ENCODE measurements around the gene XXYLT1.
A peak's percentile ranks its signal among the peaks of the same experiment; 100 is the strongest.
"Not testable (repeated sequence)": the region's sequence is repeated elsewhere in the genome, so short reads cannot be mapped to it uniquely, and the experiment has no call there.

XXYLT1 gene

GRCh38 chr3:195218331-195218730 lies 52.6 kb downstream of the XXYLT1 start:
- H3K4me1 Mint-ChIP-seq, H3K4me3 Mint-ChIP-seq, ATAC-seq, H3K27ac Mint-ChIP-seq, DNase-seq, H3K9me3 Mint-ChIP-seq, H3K27me3 Mint-ChIP-seq: not testable (repeated sequence)
- H3K36me3 Mint-ChIP-seq (ENCODE audit: low read depth) = peaks cover 13% of the 10 kb centered on the region

GRCh38 chr3:195215576-195215975 lies 55.4 kb downstream of the XXYLT1 start:
- ATAC-seq, H3K4me1 Mint-ChIP-seq, H3K4me3 Mint-ChIP-seq, H3K27me3 Mint-ChIP-seq, H3K9me3 Mint-ChIP-seq, DNase-seq, H3K27ac Mint-ChIP-seq: not testable (repeated sequence)
- H3K36me3 Mint-ChIP-seq (ENCODE audit: low read depth) = peaks cover 12% of the 10 kb centered on the region

GRCh38 chr3:195214381-195214780 lies 56.6 kb downstream of the XXYLT1 start:
- Mint-ChIP-seq H3K27ac (no peak overlapping the region), H3K27me3 (no peaks in the 10 kb centered on the region), H3K9me3 (no peaks in the 10 kb centered on the region), H3K4me3 (no peak overlapping the region), H3K36me3 (ENCODE audit: low read depth) (peaks cover 9% of the 10 kb centered on the region), H3K4me1 (no peaks in the 10 kb centered on the region)
- no peak for ATAC-seq
- DNase-seq = no peak

- no peak for ATAC-seq
- no peaks in the 10 kb centered on the region for H3K9me3 Mint-ChIP-seq
- no peaks in the 10 kb centered on the region for H3K4me1 Mint-ChIP-seq
- peaks cover 4% of the 10 kb centered on the region for H3K36me3 Mint-ChIP-seq (ENCODE audit: low read depth)
- no peak overlapping the region for H3K27ac Mint-ChIP-seq
- H3K4me3 Mint-ChIP-seq = no peak overlapping the region
- H3K27me3 Mint-ChIP-seq = no peaks in the 10 kb centered on the region
- DNase-seq = no peak
Measured at GRCh38 chr3:195213639-195214315, 57.2 kb downstream of the XXYLT1 start.

- H3K4me3 Mint-ChIP-seq = no peak overlapping the region
- no peak for DNase-seq
Measured at GRCh38 chr3:195212749-195213375, 58.1 kb downstream of the XXYLT1 start.

GRCh38 chr3:195212033-195212748 lies 58.8 kb downstream of the XXYLT1 start:
- Mint-ChIP-seq H3K36me3 (ENCODE audit: low read depth) (peaks cover 4% of the 10 kb centered on the region), H3K4me3 (no peak overlapping the region), H3K27ac (no peak overlapping the region), H3K27me3 (no peaks in the 10 kb centered on the region), H3K9me3 (no peaks in the 10 kb centered on the region), H3K4me1 (peaks cover 7% of the 10 kb centered on the region)
- ATAC-seq = no peak
- DNase-seq = no peak

More at GRCh38 chr3:195212749-195213375, 58.1 kb downstream of the XXYLT1 start:
- H3K9me3 Mint-ChIP-seq = no peaks in the 10 kb centered on the region
- no peak overlapping the region for H3K27ac Mint-ChIP-seq
- no peaks in the 10 kb centered on the region for H3K27me3 Mint-ChIP-seq
- H3K36me3 Mint-ChIP-seq (ENCODE audit: low read depth) = peaks cover 4% of the 10 kb centered on the region
- peaks cover 5% of the 10 kb centered on the region for H3K4me1 Mint-ChIP-seq
- no peak for ATAC-seq

- Mint-ChIP-seq H3K4me3 (no peak overlapping the region), H3K36me3 (ENCODE audit: low read depth) (peaks cover 4% of the 10 kb centered on the region), H3K4me1 (peaks cover 7% of the 10 kb centered on the region), H3K9me3 (no peaks in the 10 kb centered on the region), H3K27me3 (no peaks in the 10 kb centered on the region), H3K27ac (no peak overlapping the region)
- DNase-seq = no peak
- ATAC-seq = no peak
Measured at GRCh38 chr3:195210266-195210973, 60.5 kb downstream of the XXYLT1 start.

- peaks cover 7% of the 10 kb centered on the region for H3K4me1 Mint-ChIP-seq
- no peak overlapping the region for H3K4me3 Mint-ChIP-seq
- no peaks in the 10 kb centered on the region for H3K27me3 Mint-ChIP-seq
- H3K27ac Mint-ChIP-seq = no peak overlapping the region
- ATAC-seq (no peak), DNase-seq (no peak)
- H3K36me3 Mint-ChIP-seq (ENCODE audit: low read depth) = peaks cover 4% of the 10 kb centered on the region
- no peaks in the 10 kb centered on the region for H3K9me3 Mint-ChIP-seq
Measured at GRCh38 chr3:195209847-195210265, 61.1 kb downstream of the XXYLT1 start.

GRCh38 chr3:195209083-195209846 lies 61.7 kb downstream of the XXYLT1 start:
- no peak for DNase-seq
- Mint-ChIP-seq H3K27ac (no peak overlapping the region), H3K9me3 (no peaks in the 10 kb centered on the region), H3K4me3 (no peak overlapping the region), H3K36me3 (ENCODE audit: low read depth) (peaks cover 4% of the 10 kb centered on the region), H3K27me3 (no peaks in the 10 kb centered on the region), H3K4me1 (peaks cover 13% of the 10 kb centered on the region)
- ATAC-seq = no peak

GRCh38 chr3:195208631-195209030 lies 62.3 kb downstream of the XXYLT1 start:
- Mint-ChIP-seq H3K27me3 (no peaks in the 10 kb centered on the region), H3K36me3 (ENCODE audit: low read depth) (peaks cover 4% of the 10 kb centered on the region), H3K9me3 (no peaks in the 10 kb centered on the region), H3K4me3 (no peak overlapping the region), H3K27ac (no peak overlapping the region), H3K4me1 (peaks cover 18% of the 10 kb centered on the region)
- DNase-seq (no peak), ATAC-seq (no peak)

- Mint-ChIP-seq H3K4me3 (no peak overlapping the region), H3K9me3 (no peaks in the 10 kb centered on the region), H3K4me1 (peaks cover 22% of the 10 kb centered on the region), H3K27me3 (no peaks in the 10 kb centered on the region), H3K27ac (no peak overlapping the region), H3K36me3 (ENCODE audit: low read depth) (peaks cover 4% of the 10 kb centered on the region)
- no peak for DNase-seq
- peak; percentile 79 for ATAC-seq
Measured at GRCh38 chr3:195208183-195208582, 62.8 kb downstream of the XXYLT1 start.

- peaks cover 22% of the 10 kb centered on the region for H3K4me1 Mint-ChIP-seq
- no peaks in the 10 kb centered on the region for H3K27me3 Mint-ChIP-seq
- ATAC-seq (no peak), DNase-seq (no peak)
- H3K9me3 Mint-ChIP-seq = no peaks in the 10 kb centered on the region
- peaks cover 2% of the 10 kb centered on the region for H3K36me3 Mint-ChIP-seq (ENCODE audit: low read depth)
- H3K4me3 Mint-ChIP-seq = no peak overlapping the region
- no peak overlapping the region for H3K27ac Mint-ChIP-seq
Measured at GRCh38 chr3:195207731-195208130, 63.2 kb downstream of the XXYLT1 start.

- H3K4me3 Mint-ChIP-seq = no peak overlapping the region
- H3K36me3 Mint-ChIP-seq (ENCODE audit: low read depth) = peaks cover 2% of the 10 kb centered on the region
- DNase-seq (no peak), ATAC-seq (no peak)
- no peaks in the 10 kb centered on the region for H3K27me3 Mint-ChIP-seq
- no peaks in the 10 kb centered on the region for H3K9me3 Mint-ChIP-seq
- peaks cover 22% of the 10 kb centered on the region for H3K4me1 Mint-ChIP-seq
- H3K27ac Mint-ChIP-seq = no peak overlapping the region
Measured at GRCh38 chr3:195207056-195207455, 63.9 kb downstream of the XXYLT1 start.

Data from activated naive CD8-positive, alpha-beta T cell treated with anti-CD3 and anti-CD28 coated beads, Interleukin-2, amount 50 U/mL, for 24 hours (primary cell).